B cell (primary cell): ENCODE results near the gene UCKL1.

ENCODE experiments used
- EZH2 ChIP-seq: IDR thresholded peaks from 2 replicates; pipeline ENCODE4 v1.6.1; 2012; ENCODE audit warnings: borderline replicate concordance, low read depth, mild to moderate bottlenecking, moderate library complexity, low read length; ENCODE audit not compliant: insufficient read depth, poor library complexity, severe bottlenecking
- TF ChIP-seq, protein P1 (sequence below): fragments of 200-600 bp; IDR thresholded peaks from one replicate; pipeline ENCODE4 v1.8.0; 2022; ENCODE audit warnings: antibody characterized with exemption, mild to moderate bottlenecking

- TF ChIP-seq, protein P1, sequence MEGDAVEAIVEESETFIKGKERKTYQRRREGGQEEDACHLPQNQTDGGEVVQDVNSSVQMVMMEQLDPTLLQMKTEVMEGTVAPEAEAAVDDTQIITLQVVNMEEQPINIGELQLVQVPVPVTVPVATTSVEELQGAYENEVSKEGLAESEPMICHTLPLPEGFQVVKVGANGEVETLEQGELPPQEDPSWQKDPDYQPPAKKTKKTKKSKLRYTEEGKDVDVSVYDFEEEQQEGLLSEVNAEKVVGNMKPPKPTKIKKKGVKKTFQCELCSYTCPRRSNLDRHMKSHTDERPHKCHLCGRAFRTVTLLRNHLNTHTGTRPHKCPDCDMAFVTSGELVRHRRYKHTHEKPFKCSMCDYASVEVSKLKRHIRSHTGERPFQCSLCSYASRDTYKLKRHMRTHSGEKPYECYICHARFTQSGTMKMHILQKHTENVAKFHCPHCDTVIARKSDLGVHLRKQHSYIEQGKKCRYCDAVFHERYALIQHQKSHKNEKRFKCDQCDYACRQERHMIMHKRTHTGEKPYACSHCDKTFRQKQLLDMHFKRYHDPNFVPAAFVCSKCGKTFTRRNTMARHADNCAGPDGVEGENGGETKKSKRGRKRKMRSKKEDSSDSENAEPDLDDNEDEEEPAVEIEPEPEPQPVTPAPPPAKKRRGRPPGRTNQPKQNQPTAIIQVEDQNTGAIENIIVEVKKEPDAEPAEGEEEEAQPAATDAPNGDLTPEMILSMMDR, result no peak
- TF ChIP-seq EZH2, result no peak
These were observed 16.9 kb downstream of the UCKL1 start for GRCh38 chr20:63939061-63939935.
